H9 (cell line): ENCODE data around the gene TLR10. TPM values are rescaled to one million over a fixed set of nuclear protein-coding genes. Genes with fewer than 3 reads are reported as not detected.

Experiments used
- DNase-seq: peaks from one replicate; pipeline ENCODE4 v3.0.0-alpha.2; 2017
- H2AFZ ChIP-seq: one replicate; pipeline ENCODE4 v1.6.1; 2013; ENCODE audit warnings: mild to moderate bottlenecking, low read length, control low read depth, moderate library complexity
- H2AK5ac ChIP-seq: 2 replicates; pipeline ENCODE4 v1.6.1; 2013; ENCODE audit warnings: low read length, control low read depth, mixed read lengths; ENCODE audit not compliant: insufficient read length
- H2BK120ac ChIP-seq: one replicate; pipeline ENCODE4 v1.6.1; 2013; ENCODE audit warnings: low read depth, mild to moderate bottlenecking, low read length, control low read depth, inconsistent platforms; ENCODE audit not compliant: poor library complexity, severe bottlenecking
- H2BK12ac ChIP-seq: 2 replicates; pipeline ENCODE4 v1.6.1; 2013; ENCODE audit warnings: low read length, control low read depth, mixed read lengths, low read depth; ENCODE audit not compliant: insufficient read length
- H2BK15ac ChIP-seq: 2 replicates; pipeline ENCODE4 v1.6.1; 2013; ENCODE audit warnings: low read depth, low read length, control low read depth
- H2BK20ac ChIP-seq: one replicate; pipeline ENCODE4 v1.6.1; 2013; ENCODE audit warnings: low read depth, mild to moderate bottlenecking, low read length, control low read depth, inconsistent platforms; ENCODE audit not compliant: poor library complexity, severe bottlenecking
- H2BK5ac ChIP-seq: 2 replicates; pipeline ENCODE4 v1.6.1; 2013; ENCODE audit warnings: low read length, control low read depth, mixed read lengths; ENCODE audit not compliant: insufficient read length
- H3K14ac ChIP-seq: 2 replicates; pipeline ENCODE4 v1.6.1; 2013; ENCODE audit warnings: low read length, control low read depth; ENCODE audit not compliant: insufficient read depth
- H3K18ac ChIP-seq: 2 replicates; pipeline ENCODE4 v1.6.1; 2013; ENCODE audit warnings: low read depth, mild to moderate bottlenecking, mixed read lengths, low read length, control low read depth; ENCODE audit not compliant: insufficient read length
- H3K23ac ChIP-seq: 2 replicates; pipeline ENCODE4 v1.6.1; 2013; ENCODE audit warnings: low read length, control low read depth, mixed read lengths, low read depth; ENCODE audit not compliant: insufficient read length
- H3K23me2 ChIP-seq: 2 replicates; pipeline ENCODE4 v1.6.1; 2013; ENCODE audit warnings: low read depth, mild to moderate bottlenecking, mixed read lengths, low read length, control low read depth; ENCODE audit not compliant: insufficient read length, poor library complexity, severe bottlenecking
- H3K27ac ChIP-seq: 2 replicates; pipeline ENCODE4 v1.5.1; 2013; ENCODE audit warnings: low read length, control low read depth, mixed read lengths, low read depth; ENCODE audit not compliant: insufficient read length
- H3K27me3 ChIP-seq: 2 replicates; pipeline ENCODE4 v1.6.1; 2013; ENCODE audit warnings: low read length, control low read depth, inconsistent platforms; ENCODE audit not compliant: insufficient read depth
- H3K4ac ChIP-seq: 2 replicates; pipeline ENCODE4 v1.6.1; 2013; ENCODE audit warnings: low read depth, mild to moderate bottlenecking, control low read depth, inconsistent platforms, low read length, moderate library complexity
- H3K4me1 ChIP-seq: 2 replicates; pipeline ENCODE4 v1.6.1; 2013; ENCODE audit warnings: low read length, control low read depth, inconsistent platforms; ENCODE audit not compliant: insufficient read depth
- H3K4me2 ChIP-seq: 2 replicates; pipeline ENCODE4 v1.6.1; 2013; ENCODE audit warnings: low read length, control low read depth, mixed read lengths; ENCODE audit not compliant: insufficient read length, insufficient read depth
- H3K56ac ChIP-seq: 2 replicates; pipeline ENCODE4 v1.6.1; 2013; ENCODE audit warnings: low read depth, mild to moderate bottlenecking, mixed read lengths, low read length, control low read depth; ENCODE audit not compliant: insufficient read length
- H3K79me1 ChIP-seq: 2 replicates; pipeline ENCODE4 v1.6.1; 2013; ENCODE audit warnings: low read depth, mild to moderate bottlenecking, moderate library complexity, low read length, control low read depth, inconsistent platforms; ENCODE audit not compliant: insufficient read depth, poor library complexity, severe bottlenecking
- H3K79me2 ChIP-seq: 2 replicates; pipeline ENCODE4 v1.6.1; 2013; ENCODE audit warnings: low read length, control low read depth, inconsistent platforms; ENCODE audit not compliant: insufficient read depth
- H3K9ac ChIP-seq: 2 replicates; pipeline ENCODE4 v1.6.1; 2013; ENCODE audit warnings: low read length, control low read depth, mixed read lengths; ENCODE audit not compliant: insufficient read length; ENCODE audit errors: extremely low read depth
- H3K9me3 ChIP-seq: one replicate; pipeline ENCODE4 v1.6.1; 2013; ENCODE audit warnings: low read depth, low read length, inconsistent platforms; ENCODE audit not compliant: control insufficient read depth
- H3T11ph ChIP-seq: one replicate; pipeline ENCODE4 v1.6.1; 2013; ENCODE audit warnings: mild to moderate bottlenecking, low read length, control low read depth, inconsistent platforms
- H4K20me1 ChIP-seq: one replicate; pipeline ENCODE4 v1.6.1; 2013; ENCODE audit not compliant: control insufficient read depth, insufficient read length, insufficient read depth
- H4K5ac ChIP-seq: 2 replicates; pipeline ENCODE4 v1.6.1; 2013; ENCODE audit warnings: low read depth, mild to moderate bottlenecking, mixed read lengths, low read length, control low read depth; ENCODE audit not compliant: insufficient read length
- H4K8ac ChIP-seq: replicated peaks from 2 replicates; pipeline ENCODE4 v1.6.1; 2013; ENCODE audit warnings: low read length, control low read depth, mixed read lengths, low read depth; ENCODE audit not compliant: insufficient read length
- H4K91ac ChIP-seq: 2 replicates; pipeline ENCODE4 v1.6.1; 2013; ENCODE audit warnings: low read depth, mild to moderate bottlenecking, moderate library complexity, mixed read lengths, low read length, control low read depth; ENCODE audit not compliant: insufficient read length
- H3K27ac Mint-ChIP-seq, 3 experiments: 2 replicates in 2 of 3; 3 replicates in 1 of 3; pipeline ENCODE4 v1.8.0; 2020 to 2021; ENCODE audit warnings: mixed read lengths in 3 of 3, mild to moderate bottlenecking in 1 of 3, moderate library complexity in 1 of 3
- H3K27me3 Mint-ChIP-seq: 2 replicates; pipeline ENCODE4 v1.8.0; 2021; ENCODE audit warnings: low read depth, mild to moderate bottlenecking, moderate library complexity, mixed read lengths
- H3K36me3 Mint-ChIP-seq, 3 experiments: 2 replicates in 2 of 3; 3 replicates in 1 of 3; pipeline ENCODE4 v1.8.0; 2020 to 2021; ENCODE audit warnings: low read depth in 3 of 3, mixed read lengths in 3 of 3; ENCODE audit not compliant: insufficient read depth in 1 of 3
- H3K4me1 Mint-ChIP-seq, 2 experiments: 2 replicates each; pipeline ENCODE4 v1.8.0; 2020; ENCODE audit warnings: mixed read lengths in 2 of 2
- H3K4me3 Mint-ChIP-seq, 2 experiments: 2 replicates in 1 of 2; 3 replicates in 1 of 2; pipeline ENCODE4 v1.8.0; 2020 to 2021; ENCODE audit warnings: mild to moderate bottlenecking in 2 of 2, mixed read lengths in 2 of 2, moderate library complexity in 1 of 2
- H3K9me3 Mint-ChIP-seq, 2 experiments: 2 replicates in 1 of 2; 3 replicates in 1 of 2; pipeline ENCODE4 v1.8.0; 2020; ENCODE audit warnings: mild to moderate bottlenecking in 2 of 2, mixed read lengths in 2 of 2, moderate library complexity in 1 of 2
- WGBS: extraction: QIAGEN DNeasy Blood & Tissue Kit; methylation state at CpG from one replicate; pipeline ENCODE4 v1.1.7; 2013; ENCODE audit warnings: missing lambda C conversion rate, low lambda C conversion rate, mixed read lengths; ENCODE audit not compliant: insufficient read length; ENCODE audit errors: extremely low coverage; 5-methylcytosine and 5-hydroxymethylcytosine counted together
- total RNA-seq: library from RNA; stranded (reverse); gene quantifications from 2 replicates; pipeline ENCODE4 v1.2.1, GENCODE V29; 2021
- TF ChIP-seq, protein P1 (sequence below): fragments of 200-600 bp; sonication (generic); conservative IDR thresholded peaks from 3 replicates; pipeline ENCODE4 v1.8.0; 2021; ENCODE audit warnings: antibody characterized with exemption, mild to moderate bottlenecking

Gene TLR10
- total RNA-seq, 1 experiment from 2014 or later = not detected

GRCh38 chr4:38743866-38744265 lies 38.9 kb downstream of the TLR10 start:
- Mint-ChIP-seq H3K4me1 (no peaks in the 10 kb centered on the region; a peak in 1 of 4 replicates), H3K9me3 (peaks cover 16 to 19% of the 10 kb centered on the region in 2 experiments), H3K4me3 (no peak overlapping the region), H3K27me3 (no peaks in the 10 kb centered on the region), H3K36me3 (peaks cover 8 to 17% (median 8%) of the 10 kb centered on the region in 3 experiments; a peak in 6 of 7 replicates), H3K27ac (no peak overlapping the region; a peak in 1 of 7 replicates)
- H4K20me1 ChIP-seq = no peaks in the 10 kb centered on the region
- no peak overlapping the region for H3K4me2 ChIP-seq
- TF ChIP-seq, protein P1, sequence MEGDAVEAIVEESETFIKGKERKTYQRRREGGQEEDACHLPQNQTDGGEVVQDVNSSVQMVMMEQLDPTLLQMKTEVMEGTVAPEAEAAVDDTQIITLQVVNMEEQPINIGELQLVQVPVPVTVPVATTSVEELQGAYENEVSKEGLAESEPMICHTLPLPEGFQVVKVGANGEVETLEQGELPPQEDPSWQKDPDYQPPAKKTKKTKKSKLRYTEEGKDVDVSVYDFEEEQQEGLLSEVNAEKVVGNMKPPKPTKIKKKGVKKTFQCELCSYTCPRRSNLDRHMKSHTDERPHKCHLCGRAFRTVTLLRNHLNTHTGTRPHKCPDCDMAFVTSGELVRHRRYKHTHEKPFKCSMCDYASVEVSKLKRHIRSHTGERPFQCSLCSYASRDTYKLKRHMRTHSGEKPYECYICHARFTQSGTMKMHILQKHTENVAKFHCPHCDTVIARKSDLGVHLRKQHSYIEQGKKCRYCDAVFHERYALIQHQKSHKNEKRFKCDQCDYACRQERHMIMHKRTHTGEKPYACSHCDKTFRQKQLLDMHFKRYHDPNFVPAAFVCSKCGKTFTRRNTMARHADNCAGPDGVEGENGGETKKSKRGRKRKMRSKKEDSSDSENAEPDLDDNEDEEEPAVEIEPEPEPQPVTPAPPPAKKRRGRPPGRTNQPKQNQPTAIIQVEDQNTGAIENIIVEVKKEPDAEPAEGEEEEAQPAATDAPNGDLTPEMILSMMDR = no peak
- no peaks in the 10 kb centered on the region for H3K23me2 ChIP-seq
- H2AK5ac ChIP-seq = no peak overlapping the region
- no peaks in the 10 kb centered on the region for H3K79me2 ChIP-seq
- H3K9ac ChIP-seq = no peak overlapping the region
- H3K27me3 ChIP-seq = no peaks in the 10 kb centered on the region
- no peak overlapping the region for H4K8ac ChIP-seq
- H2BK20ac ChIP-seq = no peak overlapping the region
- H3K56ac ChIP-seq = no peak overlapping the region
- no peak overlapping the region for H3K14ac ChIP-seq
- no CpG with 5 or more reads among the region's 1 CpG for WGBS
- H3K4me1 ChIP-seq = no peaks in the 10 kb centered on the region
- H3T11ph ChIP-seq = no peak overlapping the region
- H2AFZ ChIP-seq = no peak overlapping the region
- H2BK15ac ChIP-seq = no peak overlapping the region
- H2BK12ac ChIP-seq = no peak overlapping the region
- no peak overlapping the region for H2BK120ac ChIP-seq
- H3K9me3 ChIP-seq = no peaks in the 10 kb centered on the region
- no peak overlapping the region for H3K4ac ChIP-seq
- no peak overlapping the region for H4K91ac ChIP-seq
- DNase-seq = no peak
- no peak overlapping the region for H4K5ac ChIP-seq
- no peak overlapping the region for H3K27ac ChIP-seq
- H2BK5ac ChIP-seq = no peak overlapping the region
- H3K79me1 ChIP-seq = no peaks in the 10 kb centered on the region
- no peak overlapping the region for H3K23ac ChIP-seq
- H3K18ac ChIP-seq = no peak overlapping the region
